Right lobe of liver (tissue), 4 donors: Measurements from ENCODE around the gene COA6.
"Not testable (repeated sequence)": the region's sequence is repeated elsewhere in the genome, so short reads cannot be mapped to it uniquely, and the experiment has no call there.

ENCODE experiments used
- POLR2A ChIP-seq: fragments of 450-650 bp; IDR thresholded peaks from one replicate; pipeline ENCODE4 v1.6.1; 2017; ENCODE audit warnings: antibody characterized with exemption, mild to moderate bottlenecking
- TF ChIP-seq, protein P1 (sequence below), 4 donors: fragments of 200-600 bp in 3 of 4; fragments of 450-650 bp in 1 of 4; IDR thresholded peaks; one replicate each; pipeline versions ENCODE4 v1.5.1 to v1.8.0; 2016 to 2022; ENCODE audit warnings: antibody characterized with exemption in 4 of 4, mild to moderate bottlenecking in 2 of 4
- donor health status: DM: no; HTN: no; CAD: no.
- donor health status: DM: no; HTN: no; CAD: no.
- donor health status: DM: no; HTN: yes; CAD: no.

DNA sequence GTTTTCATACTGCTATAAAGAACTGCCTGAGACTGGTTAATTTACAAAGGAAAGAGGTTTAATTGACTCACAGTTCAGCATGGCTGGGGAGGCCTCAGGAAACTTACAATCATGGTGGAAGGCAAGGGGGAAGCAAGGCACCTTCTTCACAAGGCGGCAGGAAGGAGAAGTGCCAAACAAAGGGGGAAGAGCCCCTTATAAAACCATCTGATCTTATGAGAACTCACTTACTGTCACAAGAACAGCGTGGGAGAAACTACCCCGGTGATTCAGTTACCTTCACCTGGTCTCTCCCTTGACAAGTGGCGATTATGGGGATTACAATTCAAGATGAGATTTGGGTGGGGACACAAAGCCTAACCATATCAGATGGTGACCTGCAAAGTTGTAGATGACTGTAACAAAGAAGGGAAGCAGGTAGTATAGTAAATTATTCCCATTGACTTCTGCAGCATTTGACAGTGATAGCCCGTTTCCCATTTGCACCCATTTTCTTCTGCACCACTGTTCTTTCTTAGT is 6.4 kb downstream of the COA6 start:
- TF ChIP-seq, protein P1, sequence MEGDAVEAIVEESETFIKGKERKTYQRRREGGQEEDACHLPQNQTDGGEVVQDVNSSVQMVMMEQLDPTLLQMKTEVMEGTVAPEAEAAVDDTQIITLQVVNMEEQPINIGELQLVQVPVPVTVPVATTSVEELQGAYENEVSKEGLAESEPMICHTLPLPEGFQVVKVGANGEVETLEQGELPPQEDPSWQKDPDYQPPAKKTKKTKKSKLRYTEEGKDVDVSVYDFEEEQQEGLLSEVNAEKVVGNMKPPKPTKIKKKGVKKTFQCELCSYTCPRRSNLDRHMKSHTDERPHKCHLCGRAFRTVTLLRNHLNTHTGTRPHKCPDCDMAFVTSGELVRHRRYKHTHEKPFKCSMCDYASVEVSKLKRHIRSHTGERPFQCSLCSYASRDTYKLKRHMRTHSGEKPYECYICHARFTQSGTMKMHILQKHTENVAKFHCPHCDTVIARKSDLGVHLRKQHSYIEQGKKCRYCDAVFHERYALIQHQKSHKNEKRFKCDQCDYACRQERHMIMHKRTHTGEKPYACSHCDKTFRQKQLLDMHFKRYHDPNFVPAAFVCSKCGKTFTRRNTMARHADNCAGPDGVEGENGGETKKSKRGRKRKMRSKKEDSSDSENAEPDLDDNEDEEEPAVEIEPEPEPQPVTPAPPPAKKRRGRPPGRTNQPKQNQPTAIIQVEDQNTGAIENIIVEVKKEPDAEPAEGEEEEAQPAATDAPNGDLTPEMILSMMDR (IDR thresholded peaks at IDR 0.05) = not testable (repeated sequence)
- TF ChIP-seq POLR2A = not testable (repeated sequence)
